SKM-1 treated with dmso at 0.1 percent for 144 hours (cell line): Measurements from ENCODE around the gene UBE2U.

Experiments
- DNase-seq: peaks from one replicate; lab custom pipeline; 2025; ENCODE audit not compliant: unreplicated experiment; lab: John Stamatoyannopoulos, UW

The UBE2U gene

DNA sequence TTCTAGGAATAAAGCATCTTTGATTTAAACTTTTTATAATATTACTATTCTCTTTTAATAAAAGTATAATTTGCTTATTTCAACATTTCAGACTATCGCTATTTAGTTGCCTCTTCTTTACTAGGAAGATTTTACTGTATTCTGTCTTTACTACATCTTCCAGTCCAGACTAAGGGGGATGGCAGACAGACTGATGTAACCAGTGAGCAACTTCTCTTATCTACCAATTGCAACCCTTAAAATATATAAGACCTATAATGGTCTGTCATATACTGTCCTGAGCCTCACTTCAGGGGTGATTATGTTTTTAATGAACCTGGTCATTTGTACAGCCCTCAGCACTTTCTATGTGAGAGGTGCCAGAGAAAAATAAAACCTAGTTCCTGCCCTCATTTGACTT lies 87.0 kb downstream of the UBE2U start:
- DNase-seq, result no peak

DNA sequence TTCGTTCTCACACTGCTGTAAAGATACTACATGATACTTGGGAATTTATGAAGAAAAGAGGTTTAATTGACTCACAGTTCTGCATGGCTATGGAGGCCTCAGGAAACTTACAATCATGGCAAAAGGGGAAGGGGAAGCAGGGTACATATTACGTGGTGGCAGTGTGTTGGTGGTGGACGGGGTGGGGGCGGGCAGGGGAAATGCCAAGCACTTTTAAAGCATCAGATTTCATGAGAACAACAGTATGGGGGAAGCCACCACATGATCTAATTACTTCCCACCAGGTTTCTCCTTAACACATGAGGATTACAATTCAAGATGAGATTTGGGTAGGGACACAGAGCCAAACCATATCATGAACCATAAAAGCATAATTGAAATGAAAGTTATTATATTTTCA lies 88.5 kb downstream of the UBE2U start:
- no peak for DNase-seq

DNA sequence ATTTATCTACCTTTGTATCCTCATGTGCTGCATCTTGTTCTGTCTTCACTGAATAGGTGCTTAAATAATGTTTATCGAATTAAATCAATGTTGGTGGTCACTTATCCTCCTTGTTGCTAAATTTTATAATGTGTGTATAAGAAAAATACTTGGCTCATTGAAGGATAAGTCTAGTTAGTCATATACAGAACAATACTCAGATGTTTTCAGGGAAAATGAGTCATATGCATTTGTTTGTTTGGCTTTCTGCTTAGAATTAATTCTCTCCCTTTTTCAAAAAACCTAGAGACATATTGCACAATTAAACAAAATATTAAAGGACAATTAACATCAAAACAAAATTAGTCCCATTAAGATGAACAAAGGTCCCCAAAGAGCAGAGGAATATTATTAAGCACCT lies 89.0 kb downstream of the UBE2U start:
- no peak for DNase-seq

DNA sequence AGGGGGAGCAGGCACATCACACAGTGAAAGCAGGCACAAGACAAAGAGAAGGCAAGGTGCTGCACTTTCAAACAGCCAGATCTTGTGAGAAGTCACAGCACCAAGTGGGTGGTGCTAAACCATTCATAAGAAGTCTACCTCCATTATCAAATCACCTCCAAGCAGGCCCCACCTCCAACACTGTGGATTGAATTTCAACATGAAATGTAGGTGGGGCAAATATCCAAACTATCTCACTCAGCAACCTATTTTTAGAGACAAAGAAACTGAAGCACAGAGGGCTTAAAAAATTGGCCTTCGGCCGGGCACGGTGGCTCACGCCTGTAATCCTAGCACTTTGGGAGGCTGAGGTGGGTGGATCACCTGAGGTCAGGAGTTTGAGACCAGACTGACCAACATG lies 90.4 kb downstream of the UBE2U start:
- DNase-seq, result no peak

DNA sequence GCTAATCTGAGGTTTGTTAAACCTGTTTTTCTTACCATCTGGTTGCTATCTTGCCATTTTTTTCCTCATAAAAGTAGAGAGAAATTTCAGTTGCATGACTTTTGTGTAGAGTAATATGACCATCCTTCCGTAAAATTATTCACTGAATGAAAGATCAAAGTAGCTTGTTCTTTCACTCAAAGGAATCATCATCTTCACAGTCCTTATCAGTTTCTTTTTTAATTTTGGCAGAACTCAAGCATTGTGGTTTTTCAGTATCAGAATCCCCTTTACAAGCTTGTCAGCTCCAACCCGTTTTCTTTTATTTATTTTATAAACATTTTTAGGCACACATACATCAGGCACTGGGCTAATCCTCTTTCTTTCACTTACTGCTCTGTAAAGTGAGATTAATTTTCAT lies 91.7 kb downstream of the UBE2U start:
- no peak for DNase-seq

DNA sequence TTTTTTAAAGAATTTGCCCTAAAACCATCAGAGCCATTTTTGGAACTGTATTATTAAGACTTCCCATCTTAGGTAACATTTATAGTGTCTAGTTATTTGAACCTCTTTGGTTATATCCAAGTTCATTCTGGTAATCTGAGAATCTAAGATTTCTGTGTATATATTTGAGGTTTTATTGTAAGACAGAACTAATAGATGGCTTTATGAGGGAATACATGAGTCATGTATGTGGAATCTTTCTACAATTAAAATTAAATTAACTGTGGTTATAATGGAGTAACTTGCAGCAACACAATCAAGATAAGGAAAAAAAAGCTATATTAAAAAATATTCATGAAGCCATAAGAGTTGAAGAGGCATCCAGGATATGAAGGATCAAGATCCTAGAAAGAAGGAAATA lies 92.1 kb downstream of the UBE2U start:
- DNase-seq, result no peak

DNA sequence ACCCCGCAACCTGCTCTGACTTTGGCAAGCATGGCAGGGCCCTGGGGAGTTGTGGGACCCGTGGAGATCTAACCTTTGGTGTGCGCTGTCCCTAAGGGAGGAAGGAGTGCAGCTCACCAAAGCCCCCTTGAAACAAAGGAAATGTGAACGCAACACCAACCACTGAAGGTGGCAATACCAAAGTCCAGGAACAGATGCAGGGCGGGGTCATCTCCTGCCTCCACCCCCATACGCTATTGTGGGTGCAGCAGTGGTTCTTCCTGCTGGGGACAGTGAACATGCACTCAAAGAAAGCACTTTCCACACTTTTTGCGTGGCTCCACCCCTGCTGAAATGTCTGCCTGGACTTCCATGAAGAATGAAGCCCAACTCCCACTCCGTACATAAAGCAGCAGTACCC lies 93.0 kb downstream of the UBE2U start:
- DNase-seq, result no peak

DNA sequence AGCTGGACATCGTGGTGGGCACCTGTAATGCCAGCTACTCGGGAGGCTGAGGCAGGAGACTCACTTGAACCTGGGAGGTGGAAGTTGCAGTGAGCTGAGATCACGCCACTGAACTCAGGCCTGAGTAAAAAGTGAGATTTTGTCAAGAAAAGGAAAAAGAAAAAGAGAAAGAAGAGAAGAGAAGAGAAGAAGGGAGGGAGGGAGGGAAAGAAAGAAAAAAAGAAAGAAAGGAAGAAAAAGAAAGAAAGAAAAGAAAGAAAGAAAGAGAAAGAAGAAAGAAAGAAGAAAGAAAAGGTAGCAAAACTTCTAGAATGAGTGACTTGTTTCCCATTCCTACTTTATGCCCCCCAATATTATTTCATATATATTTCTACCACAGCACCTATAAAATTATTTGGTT lies 98.8 kb downstream of the UBE2U start:
- DNase-seq, result no peak

DNA sequence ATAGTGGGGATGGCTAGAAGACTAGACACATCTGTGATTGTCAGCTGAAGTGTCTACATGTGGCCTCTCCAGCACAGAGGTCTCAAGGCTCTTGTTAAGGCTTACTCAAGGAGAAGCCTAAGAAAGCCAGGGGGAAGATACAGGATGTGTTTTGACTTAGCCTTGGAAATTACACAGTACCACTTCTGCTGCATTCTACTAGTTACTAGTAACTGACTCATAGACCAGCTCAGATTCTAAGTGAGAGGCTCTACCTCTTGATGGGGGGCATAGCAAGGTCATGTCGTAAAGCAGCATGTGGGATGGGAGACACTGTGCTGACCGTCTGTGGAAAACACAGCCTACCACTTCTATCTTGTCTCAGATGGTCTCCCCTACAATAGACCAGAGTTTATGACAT lies 99.5 kb downstream of the UBE2U start:
- no peak for DNase-seq

DNA sequence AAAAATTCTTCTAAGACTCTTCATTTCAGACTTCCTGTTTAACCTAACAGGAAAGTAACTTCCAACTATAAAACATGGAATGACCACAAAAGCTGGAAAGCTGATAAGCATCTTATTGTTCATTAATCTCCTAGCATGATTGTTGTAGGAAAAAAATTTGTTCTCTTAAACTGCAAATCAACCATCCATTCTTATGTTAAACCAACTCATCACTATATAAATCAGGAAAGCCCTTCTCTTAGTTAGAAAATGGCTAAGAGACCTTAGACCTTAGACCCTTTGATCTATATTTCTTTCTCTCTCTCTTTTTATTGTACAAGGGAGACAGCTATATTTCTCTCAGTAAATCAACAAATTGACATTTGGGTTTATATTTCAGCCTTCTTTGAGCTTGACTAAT lies 101.4 kb downstream of the UBE2U start:
- DNase-seq, result no peak

DNA sequence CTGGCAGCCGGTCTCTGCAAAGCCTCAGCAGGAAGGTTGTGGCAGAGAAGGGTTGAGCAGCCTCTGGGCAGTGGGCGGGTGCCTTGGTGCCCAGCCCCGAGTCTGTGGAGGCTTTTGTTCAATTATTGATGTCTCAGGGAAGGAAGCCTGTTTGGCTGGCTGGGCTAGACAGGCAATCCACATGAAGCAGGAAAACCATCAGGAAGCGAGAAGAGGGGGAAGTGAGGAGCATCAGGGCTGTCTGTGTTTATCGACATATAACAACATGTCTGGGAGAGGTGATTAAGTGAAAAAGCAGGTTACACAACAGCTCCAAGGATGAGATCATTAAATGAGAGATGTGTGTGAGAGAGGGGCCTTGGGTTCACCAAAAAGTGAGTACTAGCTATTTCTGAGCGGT lies 105.4 kb downstream of the UBE2U start:
- no peak for DNase-seq

DNA sequence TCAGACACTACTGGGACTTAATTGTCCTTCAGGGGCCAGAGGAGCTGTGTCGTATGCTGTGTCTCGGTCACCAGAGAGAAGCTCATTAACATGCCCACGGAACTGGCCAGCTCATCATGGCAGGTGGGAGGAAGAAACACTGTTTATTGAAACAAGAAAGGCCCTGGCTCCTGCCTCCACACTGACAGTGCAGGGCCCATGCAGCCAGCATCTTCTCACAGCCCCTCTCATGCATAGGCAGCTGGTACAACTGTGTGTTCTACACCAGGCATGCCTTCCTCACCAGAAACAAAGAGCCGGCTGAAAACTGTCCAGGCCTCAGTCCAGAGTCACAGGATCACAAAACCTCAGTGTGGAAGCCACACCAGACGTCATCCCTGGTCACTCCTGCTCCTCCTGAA lies 106.0 kb downstream of the UBE2U start:
- DNase-seq, result no peak

DNA sequence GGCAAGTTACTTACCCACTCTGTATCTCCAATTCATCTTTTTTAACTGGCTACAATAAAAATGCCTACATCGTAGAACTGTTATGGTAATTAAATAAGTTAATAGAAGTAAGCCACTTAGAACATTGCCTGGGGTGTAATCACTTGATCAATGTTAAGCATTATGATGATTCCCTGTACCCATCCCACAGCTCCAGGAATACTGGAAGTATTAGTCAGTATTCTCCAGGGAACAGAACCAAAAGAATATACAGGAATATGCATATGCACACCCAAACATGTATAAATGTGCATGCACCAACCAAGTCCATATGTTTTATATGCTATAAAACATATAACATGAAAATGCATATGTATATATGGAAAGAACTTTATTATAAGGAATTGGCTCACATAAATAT lies 107.3 kb downstream of the UBE2U start:
- DNase-seq, result no peak

DNA sequence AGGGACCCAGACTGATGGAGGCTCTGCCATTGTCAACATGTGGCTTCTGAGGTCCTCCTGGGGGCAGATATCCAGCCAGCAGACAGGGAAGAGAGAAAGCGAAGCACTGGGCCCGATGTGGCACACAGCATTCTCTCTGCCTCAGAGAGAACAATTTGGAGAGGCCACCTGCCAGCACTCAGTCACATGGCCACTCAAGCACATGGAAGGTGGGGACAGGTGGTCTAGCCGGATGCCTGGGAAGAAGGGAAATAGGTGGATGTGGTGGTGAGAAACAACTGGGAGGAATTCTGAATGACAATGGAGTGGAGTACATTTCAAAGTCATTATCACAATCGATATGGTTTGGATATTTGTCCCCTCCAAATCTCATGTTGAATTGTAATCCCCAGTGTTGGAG lies 109.0 kb downstream of the UBE2U start:
- no peak for DNase-seq

DNA sequence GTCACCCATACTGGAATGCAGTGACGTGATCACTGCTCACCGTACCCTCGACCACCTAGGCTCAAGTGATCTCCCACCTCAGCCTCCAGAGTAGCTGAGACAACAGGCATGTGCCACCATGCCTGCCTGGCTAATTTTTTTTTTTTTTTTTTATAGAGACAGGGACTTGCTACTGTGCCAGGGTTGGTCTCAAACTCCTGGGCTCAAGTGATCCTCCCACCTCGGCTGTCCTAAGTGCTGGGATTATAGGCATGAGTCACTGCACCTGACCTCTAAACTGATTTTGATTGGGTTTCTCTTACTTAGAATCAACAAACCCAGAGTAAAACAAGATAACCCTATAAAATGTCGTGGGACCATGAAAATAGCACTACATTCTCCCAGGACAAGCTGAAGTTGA lies 112.0 kb downstream of the UBE2U start:
- no peak for DNase-seq
